Pancreas (tissue), 10 donors: ENCODE measurements around the gene MAPK8. TPM values are rescaled to one million over a fixed set of nuclear protein-coding genes. Genes with fewer than 3 reads are reported as not detected.

Experiments
- ATAC-seq, 4 donors: fragments of 200-7000 bp; cut with Tn5 transposase; one replicate each; pipeline versions ENCODE4 v1.8.0 to v1.9.1; 2020; ENCODE audit warnings: mild to moderate bottlenecking in 4 of 4, moderate library complexity in 4 of 4
- DNase-seq, 6 donors: peaks; one replicate each; pipeline ENCODE4 v3.0.0-alpha.2; 2020
- FAIRE-seq: peaks from 2 replicates; lab custom pipeline; 2012; peaks lifted over from hg19 to GRCh38; lab: Jason Lieb, UNC
- H3K27ac ChIP-seq, 4 donors: fragments of 200-600 bp; sonication (generic); 1 replicate in 3 of 4; 2 replicates in 1 of 4; pipeline versions ENCODE4 v1.5.0 to v1.8.0; 2020
- H3K27me3 ChIP-seq, 4 donors: fragments of 200-600 bp; one replicate each; pipeline ENCODE4 v1.8.0; 2021
- H3K36me3 ChIP-seq, 3 donors: fragments of 200-600 bp; sonication (generic) in 1 of 3; one replicate each; pipeline versions ENCODE4 v1.5.0 to v1.8.0; 2020 to 2021
- H3K4me1 ChIP-seq, 3 donors: fragments of 200-600 bp; one replicate each; pipeline ENCODE4 v1.8.0; 2021
- H3K4me3 ChIP-seq, 4 donors: fragments of 200-600 bp; sonication (generic) in 2 of 4; one replicate each; pipeline versions ENCODE4 v1.5.0 to v1.8.0; 2020 to 2021
- H3K9me3 ChIP-seq, 4 donors: fragments of 200-600 bp; one replicate each; pipeline ENCODE4 v1.8.0; 2021
- whole genome bisulfite sequencing, 2 donors: extraction: QIAGEN DNeasy Blood & Tissue Kit; methylation state at CpG; one replicate each; pipeline ENCODE4 v1.1.7; 2013; 5-methylcytosine and 5-hydroxymethylcytosine counted together
- intact Hi-C, 3 donors: fragments of 100-400 bp; cut with DNase I; formaldehyde crosslinking; loops; one replicate each; pipeline versions ENCODE4 v1.11.1 to v1.14.2; 2022
- polyA plus RNA-seq, 2 donors: library from polyadenylated mRNA; stranded (reverse); fragments of 200-250 nt; gene quantifications; one replicate each; pipeline ENCODE4 v1.2.3, GENCODE V29; 2013
- total RNA-seq, 6 donors: library from RNA; stranded (reverse); fragmentation: NEBNext Ultra II Directional in 4 of 6; extraction: Animal tissue kit (Norgen Biotek cat#: 25700) in 4 of 6; gene quantifications; one replicate each; pipeline versions ENCODE4 v1.2.1 to v1.2.4, GENCODE V29; 2021 to 2023
- TF ChIP-seq, protein P1 (sequence below), 4 donors: fragments of 200-600 bp; sonication (generic) in 3 of 4; IDR thresholded peaks; one replicate each; pipeline versions ENCODE4 v1.5.0 to v1.8.0; 2021; ENCODE audit warnings: antibody characterized with exemption in 4 of 4
- donor health status: healthy with polysubstance abuse.
- donor health status: DM: no; HTN: no; CAD: no; lungs with moderate emphysema.
- donor health status: DM: no; HTN: no; CAD: no.
- donor health status: control.
- donor health status: control.
- donor health status: Bipolar disorder and iron deficiency.
- donor health status: DM: yes; HTN: yes; CAD: no.
- donor health status: DM: no; HTN: no; CAD: no.
- donor health status: DM: no; HTN: no; CAD: no.
- donor health status: DM: yes; HTN: yes; CAD: no.

MAPK8 gene
- total and polyA plus RNA-seq, 8 donors = 4.0 to 25.5 (median 17.0) TPM

- H3K27ac ChIP-seq = no peak overlapping the region
- no peaks in the 10 kb centered on the region for H3K36me3 ChIP-seq
- no peak overlapping the region for H3K4me3 ChIP-seq
- intact Hi-C loops = no loop called here
- ATAC-seq = no peak
- DNase-seq = peak in 2 of 6 donors; percentile 3 to 44
- 86 to 90% methylated on average over 3 of the region's 3 CpGs for WGBS, 2 donors
- H3K4me1 ChIP-seq = no peaks in the 10 kb centered on the region
- FAIRE-seq = no peak
- no peaks in the 10 kb centered on the region for H3K27me3 ChIP-seq
- TF ChIP-seq, protein P1, sequence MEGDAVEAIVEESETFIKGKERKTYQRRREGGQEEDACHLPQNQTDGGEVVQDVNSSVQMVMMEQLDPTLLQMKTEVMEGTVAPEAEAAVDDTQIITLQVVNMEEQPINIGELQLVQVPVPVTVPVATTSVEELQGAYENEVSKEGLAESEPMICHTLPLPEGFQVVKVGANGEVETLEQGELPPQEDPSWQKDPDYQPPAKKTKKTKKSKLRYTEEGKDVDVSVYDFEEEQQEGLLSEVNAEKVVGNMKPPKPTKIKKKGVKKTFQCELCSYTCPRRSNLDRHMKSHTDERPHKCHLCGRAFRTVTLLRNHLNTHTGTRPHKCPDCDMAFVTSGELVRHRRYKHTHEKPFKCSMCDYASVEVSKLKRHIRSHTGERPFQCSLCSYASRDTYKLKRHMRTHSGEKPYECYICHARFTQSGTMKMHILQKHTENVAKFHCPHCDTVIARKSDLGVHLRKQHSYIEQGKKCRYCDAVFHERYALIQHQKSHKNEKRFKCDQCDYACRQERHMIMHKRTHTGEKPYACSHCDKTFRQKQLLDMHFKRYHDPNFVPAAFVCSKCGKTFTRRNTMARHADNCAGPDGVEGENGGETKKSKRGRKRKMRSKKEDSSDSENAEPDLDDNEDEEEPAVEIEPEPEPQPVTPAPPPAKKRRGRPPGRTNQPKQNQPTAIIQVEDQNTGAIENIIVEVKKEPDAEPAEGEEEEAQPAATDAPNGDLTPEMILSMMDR (IDR thresholded peaks at IDR 0.05) = no peak
- no peaks in the 10 kb centered on the region for H3K9me3 ChIP-seq
These were observed 162.5 kb downstream of the MAPK8 start for GRCh38 chr10:48468866-48469511.

DNA sequence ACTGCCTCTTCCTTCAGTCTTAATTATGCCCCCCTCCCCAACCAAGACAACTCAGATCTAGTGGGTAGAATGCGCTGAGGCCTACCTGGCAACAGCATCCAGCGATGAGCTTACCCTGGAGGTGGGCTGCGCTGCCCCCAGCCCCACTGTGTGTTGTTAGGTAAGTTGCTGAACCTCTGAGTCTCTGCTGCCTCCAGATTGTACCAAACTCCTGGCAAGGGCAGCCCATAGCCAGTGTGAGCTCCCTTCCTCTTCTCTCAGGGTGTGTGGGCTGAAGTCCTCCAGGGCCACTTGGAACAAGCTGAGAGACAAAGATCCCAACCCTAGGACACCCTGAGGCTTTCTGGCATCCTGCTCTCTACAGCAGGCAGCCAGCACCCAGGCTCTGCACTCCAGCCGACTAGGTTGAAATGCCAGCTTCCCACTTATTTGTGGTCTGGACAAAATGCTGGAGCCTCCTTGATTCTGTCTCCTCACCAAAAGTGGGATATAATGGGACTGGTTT, 163.1 kb downstream of the MAPK8 start:
- intact Hi-C loops = no loop called here
- Histone ChIP-seq H3K4me1 (no peaks in the 10 kb centered on the region), H3K9me3 (no peaks in the 10 kb centered on the region), H3K27me3 (no peaks in the 10 kb centered on the region), H3K36me3 (no peaks in the 10 kb centered on the region), H3K27ac (no peak overlapping the region), H3K4me3 (no peak overlapping the region)
- WGBS, 2 donors = 86 to 96% methylated on average over 4 of the region's 4 CpGs
- FAIRE-seq = no peak
- no peak for ATAC-seq
- peak in 2 of 6 donors; percentile 3 to 21 for DNase-seq
- TF ChIP-seq, protein P1 (IDR thresholded peaks at IDR 0.05) = no peak

- H3K4me3 ChIP-seq = no peak overlapping the region
- TF ChIP-seq, protein P1 (IDR thresholded peaks at IDR 0.05) = no peak
- whole genome bisulfite sequencing, 2 donors = 73 to 83% methylated on average over 5 of the region's 5 CpGs
- DNase-seq (peak in 1 of 6 donors; percentile 4), FAIRE-seq (no peak), ATAC-seq (no peak)
- intact Hi-C loops = no loop called here
- no peaks in the 10 kb centered on the region for H3K9me3 ChIP-seq
- no peaks in the 10 kb centered on the region for H3K27me3 ChIP-seq
- no peaks in the 10 kb centered on the region for H3K4me1 ChIP-seq
- no peak overlapping the region for H3K27ac ChIP-seq
- no peaks in the 10 kb centered on the region for H3K36me3 ChIP-seq
These were observed 163.8 kb downstream of the MAPK8 start for GRCh38 chr10:48470115-48470892.

- ATAC-seq (no peak), DNase-seq (peak in 2 of 6 donors; percentile 6 to 30), FAIRE-seq (no peak)
- Histone ChIP-seq H3K9me3 (no peaks in the 10 kb centered on the region), H3K36me3 (no peaks in the 10 kb centered on the region), H3K4me1 (no peaks in the 10 kb centered on the region), H3K4me3 (no peak overlapping the region), H3K27ac (no peak overlapping the region), H3K27me3 (no peaks in the 10 kb centered on the region)
- TF ChIP-seq, protein P1 (IDR thresholded peaks at IDR 0.05) = no peak
- intact Hi-C loops = no loop called here
- WGBS, 2 donors = 77 to 79% methylated on average over 8 of the region's 8 CpGs
These were observed 164.7 kb downstream of the MAPK8 start for GRCh38 chr10:48470893-48471805.
